Breast epithelium (tissue), 3 donors: ENCODE results near the gene S100A7A.

Source experiments
- CTCF ChIP-seq, 3 donors: fragments of 450-650 bp; IDR thresholded peaks; one replicate each; pipeline ENCODE4 v1.5.1; 2016 to 2017; ENCODE audit warnings: antibody characterized with exemption in 3 of 3, mild to moderate bottlenecking in 3 of 3, moderate library complexity in 3 of 3
- POLR2A ChIP-seq: fragments of 450-650 bp; IDR thresholded peaks from one replicate; pipeline ENCODE4 v1.6.1; 2016; ENCODE audit warnings: antibody characterized with exemption, mild to moderate bottlenecking, moderate library complexity

GRCh38 chr1:153389973-153390879 lies 26.1 kb upstream of the S100A7A start:
- no peak for TF ChIP-seq CTCF (IDR thresholded peaks at IDR 0.05)
- TF ChIP-seq POLR2A, result no peak
